Muscle of leg (tissue), 11 donors: ENCODE results near the gene CADM3. TPM values are rescaled to one million over a fixed set of nuclear protein-coding genes. Genes with fewer than 3 reads are reported as not detected.

ENCODE experiments used
- DNase-seq: peaks from one replicate; pipeline ENCODE4 v3.0.0; 2013
- H3K27ac ChIP-seq: one replicate; pipeline ENCODE4 v1.5.1; 2013; ENCODE audit warnings: mild to moderate bottlenecking, low read length, control low read depth
- H3K27me3 ChIP-seq: one replicate; pipeline ENCODE4 v1.6.1; 2013; ENCODE audit warnings: low read length; ENCODE audit not compliant: control insufficient read depth, insufficient read depth
- H3K36me3 ChIP-seq: one replicate; pipeline ENCODE4 v1.6.1; 2013; ENCODE audit warnings: low read length; ENCODE audit not compliant: control insufficient read depth, insufficient read depth
- H3K4me1 ChIP-seq: one replicate; pipeline ENCODE4 v1.6.1; 2013; ENCODE audit warnings: low read length; ENCODE audit not compliant: control insufficient read depth, insufficient read depth
- H3K4me3 ChIP-seq: one replicate; pipeline ENCODE4 v1.5.1; 2013; ENCODE audit warnings: low read length, control low read depth
- H3K9me3 ChIP-seq: replicated peaks from 2 replicates; pipeline ENCODE4 v1.6.1; 2013; ENCODE audit warnings: low read depth, low read length; ENCODE audit not compliant: control insufficient read depth
- WGBS: methylation state at CpG from one replicate; pipeline ENCODE4 v1.1.5; 2013; ENCODE audit warnings: missing lambda C conversion rate; ENCODE audit not compliant: insufficient coverage; 5-methylcytosine and 5-hydroxymethylcytosine counted together
- polyA plus RNA-seq, 8 donors: library from polyadenylated mRNA; unstranded; fragments of 120-200 nt; gene quantifications; one replicate each; pipeline versions ENCODE4 v1.2.1 to v1.2.3, GENCODE V29; 2013; ENCODE audit warnings: inconsistent platforms in 1 of 8, low replicate concordance in 1 of 8; ENCODE audit not compliant: insufficient read length in 8 of 8, insufficient read depth in 1 of 8
- total RNA-seq: library from RNA; stranded (reverse); fragments of 120-200 nt; gene quantifications from one replicate; pipeline ENCODE4 v1.2.4, GENCODE V29; 2013

Gene CADM3
- total and polyA plus RNA-seq, 9 donors = 0.34 to 1.3 (median 0.44) TPM

DNA sequence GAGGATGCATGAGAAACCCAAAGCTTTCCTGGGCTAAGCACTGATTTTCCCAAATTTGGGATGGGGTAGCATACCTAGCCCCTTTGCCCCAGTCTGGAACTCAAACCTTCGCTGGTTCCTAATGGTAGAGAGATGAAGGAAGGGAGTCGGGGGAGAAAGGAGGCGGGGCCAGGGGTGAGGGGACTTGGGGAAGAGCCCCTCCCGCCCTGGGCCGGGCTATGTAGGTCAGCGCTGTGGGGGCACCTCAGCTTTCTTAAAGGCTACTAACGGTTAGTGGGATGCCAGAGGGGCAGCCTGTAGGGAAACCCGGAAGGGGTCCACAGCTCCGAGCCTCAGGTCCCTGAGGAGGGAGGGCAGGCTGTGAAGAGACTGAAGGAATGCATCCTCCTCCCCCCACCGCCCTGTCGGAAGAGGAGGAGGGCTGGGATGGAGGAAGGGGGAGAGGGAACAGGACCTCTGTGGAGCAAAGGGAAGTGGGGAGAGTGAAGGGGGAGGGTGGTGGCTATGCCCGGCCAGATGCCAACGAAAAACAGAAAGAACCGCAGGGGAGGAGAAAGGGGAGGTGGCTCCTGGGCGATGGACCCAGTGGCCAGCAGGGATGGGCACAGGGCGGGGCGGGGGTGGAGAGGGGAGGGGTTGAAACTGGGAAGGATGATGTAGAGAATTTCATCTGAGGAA lies 1.3 kb downstream of the CADM3 start:
- DNase-seq = no peak
- Histone ChIP-seq H3K4me1 (peaks cover 8% of the 10 kb centered on the region), H3K36me3 (no peaks in the 10 kb centered on the region), H3K27me3 (peaks cover 36% of the 10 kb centered on the region), H3K4me3 (no peak overlapping the region), H3K27ac (no peak overlapping the region), H3K9me3 (no peaks in the 10 kb centered on the region)
- 0% methylated on average over 6 of the region's 17 CpGs for WGBS

DNA sequence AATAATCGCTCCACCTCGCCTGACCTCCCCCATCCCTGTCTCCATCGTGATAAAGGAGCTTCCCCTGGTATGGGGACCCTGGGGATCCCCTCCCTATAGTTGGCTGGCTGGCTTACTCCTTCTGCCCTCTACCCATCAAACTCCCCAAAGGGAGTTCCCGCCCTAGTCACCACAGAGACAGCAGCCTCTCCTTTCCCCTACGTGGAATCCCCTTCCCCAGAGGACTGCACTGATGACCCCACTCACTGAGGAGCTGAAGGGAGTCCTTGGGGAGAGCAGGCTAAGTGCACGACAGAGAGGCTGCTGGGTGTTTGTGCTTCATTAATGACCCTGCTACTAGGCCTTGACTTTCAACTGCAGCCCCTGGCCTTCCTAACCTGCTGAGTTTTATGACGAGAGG lies 1.9 kb downstream of the CADM3 start:
- Histone ChIP-seq H3K27me3 (peaks cover 33% of the 10 kb centered on the region), H3K9me3 (no peaks in the 10 kb centered on the region), H3K4me3 (no peak overlapping the region), H3K27ac (no peak overlapping the region), H3K36me3 (no peaks in the 10 kb centered on the region), H3K4me1 (peaks cover 8% of the 10 kb centered on the region)
- no peak for DNase-seq
- WGBS = 0% methylated on average over 4 of the region's 7 CpGs

DNA sequence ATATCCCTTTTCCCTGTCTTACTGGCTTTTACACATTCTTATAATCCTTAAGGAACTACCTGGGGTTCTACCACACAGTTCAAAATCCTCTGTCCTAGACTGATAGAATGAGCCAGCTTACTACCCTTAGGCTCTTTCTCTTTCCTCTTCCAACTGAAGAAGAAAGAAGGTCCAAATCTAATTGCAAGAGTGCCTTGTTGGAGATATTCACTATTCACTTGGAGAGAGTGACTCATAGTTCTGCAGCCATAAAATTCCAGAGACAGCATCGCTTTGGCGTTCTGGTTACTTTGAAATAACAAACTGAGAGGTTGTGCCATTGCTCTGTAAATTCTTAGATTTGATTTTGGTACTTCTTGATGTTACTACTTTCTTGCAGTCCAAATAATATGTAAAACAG lies 4.2 kb downstream of the CADM3 start:
- no peaks in the 10 kb centered on the region for H3K9me3 ChIP-seq
- DNase-seq = no peak
- no peak overlapping the region for H3K27ac ChIP-seq
- H3K4me1 ChIP-seq = peaks cover 8% of the 10 kb centered on the region
- peaks cover 30% of the 10 kb centered on the region for H3K27me3 ChIP-seq
- no peaks in the 10 kb centered on the region for H3K36me3 ChIP-seq
- no CpG with 5 or more reads among the region's 2 CpGs for WGBS
- H3K4me3 ChIP-seq = no peak overlapping the region

DNA sequence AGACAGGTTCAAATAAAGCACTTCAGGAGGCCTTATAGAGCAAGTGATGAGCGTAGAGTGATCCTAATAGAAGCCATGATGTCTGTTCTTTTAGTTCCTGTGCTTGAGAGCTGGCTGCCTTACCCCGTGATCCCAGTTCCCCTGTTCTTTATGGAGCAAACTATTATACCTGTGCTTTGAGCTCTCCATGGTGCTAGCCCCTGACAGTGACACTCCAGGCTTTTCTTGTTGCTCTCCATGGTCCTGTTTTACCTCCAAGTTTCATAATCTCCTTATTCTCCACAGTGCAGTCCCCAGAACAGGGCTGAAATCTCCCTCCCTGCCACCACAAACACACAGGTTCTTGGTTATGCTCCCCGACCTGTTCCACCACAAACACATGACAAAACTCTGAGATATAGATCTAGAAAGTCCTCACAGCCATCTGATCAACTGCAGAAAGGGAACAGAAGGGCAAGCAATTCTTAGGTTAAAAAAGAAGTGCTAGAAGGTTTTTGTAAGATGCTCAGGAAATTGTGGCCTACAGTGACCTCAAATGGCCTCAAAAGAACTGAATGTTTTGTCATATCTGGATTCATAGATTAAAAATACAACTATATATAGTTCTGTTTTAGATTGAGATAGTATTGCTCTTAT lies 6.0 kb downstream of the CADM3 start:
- 0% methylated on average over 2 of the region's 3 CpGs for WGBS

DNA sequence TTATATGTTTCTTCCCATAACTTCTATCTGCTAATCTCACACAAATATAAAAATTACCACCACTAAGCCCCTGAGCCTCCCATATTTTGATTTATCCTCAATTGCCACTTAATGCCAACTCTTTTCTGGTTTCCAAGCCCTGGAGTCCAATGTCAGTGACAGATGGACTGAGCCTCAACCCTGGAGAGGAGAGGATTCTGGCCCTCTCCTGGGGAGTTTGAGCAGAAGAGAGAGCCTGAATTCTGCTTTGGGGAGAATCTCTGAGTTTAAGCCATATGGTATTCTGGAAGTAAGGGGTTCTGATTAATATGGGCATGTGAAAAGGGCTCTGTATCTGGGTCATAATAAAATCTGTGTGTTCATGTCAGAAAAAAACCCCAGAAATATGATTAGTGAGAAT lies 8.5 kb downstream of the CADM3 start:
- H3K27me3 ChIP-seq = peaks cover 5% of the 10 kb centered on the region
- no peak overlapping the region for H3K4me3 ChIP-seq
- DNase-seq = no peak
- no peaks in the 10 kb centered on the region for H3K9me3 ChIP-seq
- no peaks in the 10 kb centered on the region for H3K36me3 ChIP-seq
- H3K4me1 ChIP-seq = no peaks in the 10 kb centered on the region
- no peak overlapping the region for H3K27ac ChIP-seq

More for the DNA sequence above, 6.0 kb downstream of the CADM3 start:
- no peaks in the 10 kb centered on the region for H3K36me3 ChIP-seq
- DNase-seq = peak; percentile 88
- H3K27ac ChIP-seq = no peak overlapping the region
- no peak overlapping the region for H3K4me3 ChIP-seq
- no peaks in the 10 kb centered on the region for H3K9me3 ChIP-seq
- peaks cover 17% of the 10 kb centered on the region for H3K27me3 ChIP-seq
- H3K4me1 ChIP-seq = peaks cover 3% of the 10 kb centered on the region

DNA sequence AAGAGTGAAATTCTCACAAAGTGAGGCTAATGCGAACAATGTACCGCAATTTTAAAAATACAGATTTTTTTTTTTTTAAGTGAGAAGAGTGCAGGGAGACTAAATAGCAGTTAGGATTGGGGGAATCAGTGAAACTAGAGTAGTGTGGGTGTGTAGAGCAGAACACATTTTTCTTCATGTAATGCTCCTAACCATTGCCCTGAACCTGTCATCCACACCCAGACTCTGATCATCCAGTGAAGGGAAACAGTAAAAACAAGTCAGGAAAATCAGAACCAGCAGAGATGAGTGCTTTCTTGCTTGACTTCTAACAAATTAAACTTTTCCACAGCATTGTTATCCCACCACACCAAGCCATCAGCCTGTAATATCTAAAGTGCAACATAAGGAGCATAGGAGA lies 9.1 kb downstream of the CADM3 start:
- Histone ChIP-seq H3K27ac (no peak overlapping the region), H3K4me1 (no peaks in the 10 kb centered on the region), H3K36me3 (no peaks in the 10 kb centered on the region), H3K27me3 (peaks cover 5% of the 10 kb centered on the region), H3K9me3 (no peaks in the 10 kb centered on the region), H3K4me3 (no peak overlapping the region)
- no peak for DNase-seq
- 93% methylated on average over 2 of the region's 2 CpGs for WGBS

DNA sequence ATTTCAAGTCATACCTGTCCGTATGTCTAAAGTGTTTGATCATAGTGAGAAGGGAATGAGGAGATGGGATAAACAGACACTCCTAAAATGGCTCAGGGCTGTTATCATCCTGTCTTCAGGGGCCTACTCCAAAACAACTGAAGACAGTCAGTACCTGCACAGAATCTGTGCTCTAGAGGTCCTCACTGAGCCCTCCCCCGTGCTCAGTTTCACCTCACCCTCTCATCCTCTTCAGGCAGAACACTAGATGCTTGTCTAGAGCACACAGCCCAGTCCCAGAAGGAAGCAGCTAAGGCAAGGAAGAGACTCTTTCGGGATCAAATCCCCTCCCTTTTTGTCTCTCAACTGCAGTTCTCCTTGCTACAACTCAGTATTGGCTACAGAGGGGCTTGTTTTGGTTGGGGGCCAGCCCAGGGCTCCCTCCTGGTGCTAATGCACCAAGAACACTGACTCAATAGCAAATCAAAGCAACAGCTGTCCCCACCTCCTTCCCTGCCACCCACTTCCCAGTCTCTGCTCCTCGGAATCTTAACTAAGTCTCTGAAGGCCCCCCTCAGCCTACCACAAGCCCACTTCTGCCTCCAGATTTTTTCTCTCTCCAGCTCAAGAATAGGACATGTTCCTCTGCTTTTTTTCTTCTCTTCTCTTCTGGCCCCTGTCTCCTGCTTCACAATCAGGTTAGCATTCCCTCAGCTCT lies 10.1 kb downstream of the CADM3 start:
- no peak for DNase-seq
- peaks cover 5% of the 10 kb centered on the region for H3K27me3 ChIP-seq
- H3K4me3 ChIP-seq = no peak overlapping the region
- H3K27ac ChIP-seq = no peak overlapping the region
- 8% methylated on average over 3 of the region's 4 CpGs for WGBS
- no peaks in the 10 kb centered on the region for H3K36me3 ChIP-seq
- H3K9me3 ChIP-seq = no peaks in the 10 kb centered on the region
- no peaks in the 10 kb centered on the region for H3K4me1 ChIP-seq

DNA sequence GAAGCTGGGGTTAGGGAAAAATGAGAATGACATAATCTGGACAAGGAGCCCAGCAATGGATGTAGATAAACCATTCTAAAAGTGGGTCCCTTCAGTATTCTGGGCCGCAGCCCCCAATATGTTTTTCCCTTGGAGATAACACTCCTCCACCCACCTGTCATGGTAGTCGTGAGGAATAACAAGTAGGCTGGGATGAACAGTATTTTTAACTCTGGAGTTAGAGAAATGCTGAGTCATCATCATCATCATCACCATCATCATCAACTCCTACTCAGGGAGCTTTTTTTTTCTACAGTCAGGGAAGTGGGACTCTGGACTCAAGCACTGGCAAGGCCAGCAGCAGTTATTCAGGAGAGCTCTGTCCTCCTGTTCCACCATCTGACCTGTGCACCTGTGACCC lies 12.8 kb downstream of the CADM3 start:
- no CpG with 5 or more reads among the region's 2 CpGs for WGBS
- H3K27me3 ChIP-seq = peaks cover 18% of the 10 kb centered on the region
- peaks cover 3% of the 10 kb centered on the region for H3K4me1 ChIP-seq
- no peaks in the 10 kb centered on the region for H3K9me3 ChIP-seq
- no peak overlapping the region for H3K27ac ChIP-seq
- DNase-seq = no peak
- no peaks in the 10 kb centered on the region for H3K36me3 ChIP-seq
- H3K4me3 ChIP-seq = no peak overlapping the region

DNA sequence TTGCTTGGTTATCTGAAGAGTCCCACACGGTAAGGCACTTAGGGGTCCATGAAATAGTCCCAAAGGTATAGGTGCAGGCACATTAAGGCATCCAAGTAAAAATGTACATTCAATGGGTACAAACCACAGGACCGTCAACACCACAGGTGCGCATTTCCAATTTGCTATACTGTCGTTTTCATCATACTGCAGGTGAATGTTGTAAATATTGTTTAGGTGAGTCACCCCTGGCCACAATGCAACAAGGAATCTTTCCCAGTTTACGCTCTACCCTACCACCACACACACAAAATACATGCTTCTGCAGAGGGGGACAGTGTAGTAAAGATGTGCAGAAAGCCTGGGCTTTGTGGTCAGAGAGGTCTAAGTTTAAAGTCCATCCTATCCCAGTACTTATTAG lies 13.7 kb downstream of the CADM3 start:
- Histone ChIP-seq H3K27me3 (peaks cover 21% of the 10 kb centered on the region), H3K4me1 (peaks cover 3% of the 10 kb centered on the region), H3K4me3 (no peak overlapping the region), H3K36me3 (no peaks in the 10 kb centered on the region), H3K9me3 (no peaks in the 10 kb centered on the region), H3K27ac (no peak overlapping the region)
- DNase-seq = no peak
- 90% methylated on average over 1 of the region's 5 CpGs for WGBS

DNA sequence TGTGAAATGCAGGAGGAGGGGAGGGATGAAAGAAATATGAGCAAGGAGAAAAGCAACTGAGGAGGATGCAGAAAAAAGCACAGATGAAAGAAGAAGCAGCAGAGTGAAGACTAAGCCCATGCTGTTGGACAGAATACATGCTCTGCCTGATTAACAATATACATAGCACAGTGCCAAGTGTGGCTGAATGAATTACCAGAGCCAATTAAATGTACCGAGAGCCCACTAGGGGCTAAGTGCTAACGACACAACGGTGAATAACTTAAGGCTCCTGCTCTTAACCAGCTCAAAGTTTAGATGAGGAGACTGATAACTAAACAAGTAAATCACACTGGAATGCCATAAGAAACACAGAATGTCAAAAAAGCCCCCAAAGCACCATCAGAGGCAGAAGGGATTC lies 15.6 kb downstream of the CADM3 start:
- Histone ChIP-seq H3K4me3 (no peak overlapping the region), H3K36me3 (no peaks in the 10 kb centered on the region), H3K4me1 (peaks cover 3% of the 10 kb centered on the region), H3K9me3 (no peaks in the 10 kb centered on the region), H3K27ac (no peak overlapping the region), H3K27me3 (peaks cover 16% of the 10 kb centered on the region)
- DNase-seq = no peak
- 15% methylated on average over 2 of the region's 3 CpGs for WGBS
